Fibroblast of mammary gland (primary cell): Measurements from ENCODE around the gene ZNF205.
"Not testable (repeated sequence)": the region's sequence is repeated elsewhere in the genome, so short reads cannot be mapped to it uniquely, and the experiment has no call there.

Source experiments
- DNase-seq: peaks from one replicate; pipeline ENCODE4 v3.0.0-alpha.2; 2010; ENCODE audit warnings: low read depth
- H3K4me3 ChIP-seq: 2 replicates; pipeline ENCODE4 v1.5.1; 2011; ENCODE audit warnings: low read depth, mild to moderate bottlenecking, low read length, moderate library complexity; ENCODE audit not compliant: control insufficient read depth
- CTCF ChIP-seq: conservative IDR thresholded peaks from 2 replicates; pipeline ENCODE4 v1.5.1; 2011; ENCODE audit warnings: low read depth, low read length, inconsistent platforms; ENCODE audit not compliant: control insufficient read depth, insufficient read depth

The ZNF205 gene

GRCh38 chr16:3076577-3076976, 35.8 kb upstream of the ZNF205 start:
- H3K4me3 ChIP-seq = no peak overlapping the region
- no peak for DNase-seq
- no peak for TF ChIP-seq CTCF

- H3K4me3 ChIP-seq = no peak overlapping the region
- no peak for DNase-seq
- no peak for TF ChIP-seq CTCF
Observed at GRCh38 chr16:3080024-3080423, 32.4 kb upstream of the ZNF205 start.

GRCh38 chr16:3081957-3082356, 30.4 kb upstream of the ZNF205 start:
- not testable (repeated sequence) for DNase-seq, H3K4me3 ChIP-seq

- not testable (repeated sequence) for DNase-seq, H3K4me3 ChIP-seq
Observed at GRCh38 chr16:3083408-3083807, 29.0 kb upstream of the ZNF205 start.

GRCh38 chr16:3084491-3084890, 27.9 kb upstream of the ZNF205 start:
- H3K4me3 ChIP-seq = no peak overlapping the region
- no peak for TF ChIP-seq CTCF
- no peak for DNase-seq

GRCh38 chr16:3084969-3085670, 27.3 kb upstream of the ZNF205 start:
- no peak for DNase-seq
- H3K4me3 ChIP-seq = no peak overlapping the region
- TF ChIP-seq CTCF = no peak

- no peak for TF ChIP-seq CTCF
- no peak overlapping the region for H3K4me3 ChIP-seq
- DNase-seq = no peak
Observed at GRCh38 chr16:3085868-3086595, 26.4 kb upstream of the ZNF205 start.
